ENCODE data around the gene PCAT6. TPM values are rescaled to one million over a fixed set of nuclear protein-coding genes. Genes with fewer than 3 reads are reported as not detected.
A peak's percentile ranks its signal among the peaks of the same experiment; 100 is the strongest.

Gene PCAT6
- total and polyA plus RNA-seq, 10 donors = 0.81 to 2.4 (median 1.3) TPM; not detected in 3

GRCh38 chr1:202802998-202803932 lies 7.5 kb upstream of the PCAT6 start:
- no peak overlapping the region for H3K27ac ChIP-seq
- WGBS, 5 donors = 63 to 87% (median 82%) methylated on average over 15 of the region's 15 CpGs

GRCh38 chr1:202804126-202804525 lies 6.6 kb upstream of the PCAT6 start:
- Histone ChIP-seq H3K36me3 (peaks cover 0 to 2% (median 0%) of the 10 kb centered on the region in 6 donors), H3K4me3 (no peak overlapping the region), H3K9me3 (no peaks in the 10 kb centered on the region), H3K27ac (no peak overlapping the region), H3K4me1 (peaks cover 5 to 69% (median 45%) of the 10 kb centered on the region in 6 donors), H3K27me3 (replicated peaks in 1 of 7) (no peaks in the 10 kb centered on the region)
- no peak for TF ChIP-seq POLR2AphosphoS5 (IDR thresholded peaks at IDR 0.05)
- TF ChIP-seq CTCF (IDR thresholded peaks at IDR 0.05 in 8 of 11, conservative IDR thresholded peaks at IDR 0.05 in 3 of 11) = no peak
- TF ChIP-seq POLR2A (IDR thresholded peaks at IDR 0.05) = no peak
- no peak for DNase-seq
- 49 to 59% (median 54%) methylated on average over 4 of the region's 4 CpGs for WGBS, 5 donors
- intact Hi-C loops (cut with DNase I; ENCODE audit: low total_unique reads) = loop anchor here (10.0 kb wide), 1 partner anchor 201 kb away; the partner anchor contains the start of gene TMEM183A

More at GRCh38 chr1:202802998-202803932, 7.5 kb upstream of the PCAT6 start:
- TF ChIP-seq CTCF (IDR thresholded peaks at IDR 0.05 in 8 of 11, conservative IDR thresholded peaks at IDR 0.05 in 3 of 11) (no peak), POLR2A (IDR thresholded peaks at IDR 0.05) (no peak), POLR2AphosphoS5 (IDR thresholded peaks at IDR 0.05) (no peak)
- peaks cover 5 to 69% (median 47%) of the 10 kb centered on the region in 6 donors for H3K4me1 ChIP-seq
- no peaks in the 10 kb centered on the region for H3K9me3 ChIP-seq
- intact Hi-C loops (cut with DNase I; ENCODE audit: low total_unique reads) = loop anchor here (10.0 kb wide), 1 partner anchor 202 kb away; the partner anchor contains the start of gene TMEM183A
- DNase-seq = no peak
- no peaks in the 10 kb centered on the region for H3K27me3 ChIP-seq (replicated peaks in 1 of 7)
- no peak overlapping the region for H3K4me3 ChIP-seq
- H3K36me3 ChIP-seq = peaks cover 0 to 8% (median 0%) of the 10 kb centered on the region in 6 donors

- intact Hi-C loops (cut with DNase I; ENCODE audit: low total_unique reads) = loop anchor here (10.0 kb wide), 1 partner anchor 199 kb away; the partner anchor contains the start of gene TMEM183A
- peak overlapping the region; percentile 70 to 99 (median 95) for H3K4me3 ChIP-seq
- no peaks in the 10 kb centered on the region for H3K9me3 ChIP-seq
- peaks cover 5 to 79% (median 53%) of the 10 kb centered on the region in 6 donors for H3K4me1 ChIP-seq
- TF ChIP-seq POLR2A (IDR thresholded peaks at IDR 0.05) (no peak), CTCF (IDR thresholded peaks at IDR 0.05 in 8 of 11, conservative IDR thresholded peaks at IDR 0.05 in 3 of 11) (no peak), POLR2AphosphoS5 (IDR thresholded peaks at IDR 0.05) (no peak)
- peak overlapping the region; percentile 73 to 93 (median 90) for H3K27ac ChIP-seq
- H3K27me3 ChIP-seq (replicated peaks in 1 of 7) = no peaks in the 10 kb centered on the region
- WGBS, 5 donors = 16 to 28% (median 19%) methylated on average over 7 of the region's 7 CpGs
- H3K36me3 ChIP-seq = no peaks in the 10 kb centered on the region
- no peak for DNase-seq
These were observed 4.6 kb upstream of the PCAT6 start for GRCh38 chr1:202805886-202806844.

Data from spleen (tissue), 11 donors.